NCI-H748 treated with DMSO at 0.1 percent for 48 hours (cell line): ENCODE results near the gene SESTD1.
"Not testable (repeated sequence)": the region's sequence is repeated elsewhere in the genome, so short reads cannot be mapped to it uniquely, and the experiment has no call there.

ENCODE experiments used
- DNase-seq: peaks from one replicate; lab custom pipeline; 2025; lab: John Stamatoyannopoulos, UW

The SESTD1 gene

GRCh38 chr2:179239195-179239594, 25.4 kb downstream of the SESTD1 start:
- no peak for DNase-seq

- DNase-seq, result no peak
These were observed 26.6 kb downstream of the SESTD1 start for GRCh38 chr2:179238027-179238426.

GRCh38 chr2:179237209-179237946, 27.3 kb downstream of the SESTD1 start:
- DNase-seq, result peak; percentile 34

- DNase-seq, result no peak
These were observed 29.0 kb downstream of the SESTD1 start for GRCh38 chr2:179235463-179236108.

GRCh38 chr2:179234658-179235240, 29.9 kb downstream of the SESTD1 start:
- DNase-seq, result no peak

GRCh38 chr2:179233626-179234430, 30.8 kb downstream of the SESTD1 start:
- no peak for DNase-seq

- DNase-seq, result no peak
These were observed 31.5 kb downstream of the SESTD1 start for GRCh38 chr2:179233083-179233490.

GRCh38 chr2:179226961-179227259, 37.7 kb downstream of the SESTD1 start:
- DNase-seq, result no peak

GRCh38 chr2:179226203-179226960, 38.2 kb downstream of the SESTD1 start:
- DNase-seq, result peak; percentile 98

- DNase-seq, result no peak
These were observed 40.3 kb downstream of the SESTD1 start for GRCh38 chr2:179224361-179224760.

GRCh38 chr2:179222076-179222475, 42.6 kb downstream of the SESTD1 start:
- no peak for DNase-seq

GRCh38 chr2:179218848-179219594, 45.6 kb downstream of the SESTD1 start:
- DNase-seq, result peak; percentile 75

GRCh38 chr2:179214671-179215070, 50.0 kb downstream of the SESTD1 start:
- DNase-seq, result not testable (repeated sequence)

GRCh38 chr2:179211355-179211754, 53.3 kb downstream of the SESTD1 start:
- DNase-seq, result no peak

- not testable (repeated sequence) for DNase-seq
These were observed 56.4 kb downstream of the SESTD1 start for GRCh38 chr2:179208277-179208676.

GRCh38 chr2:179207047-179207446, 57.6 kb downstream of the SESTD1 start:
- no peak for DNase-seq

GRCh38 chr2:179201869-179202268, 62.8 kb downstream of the SESTD1 start:
- DNase-seq, result no peak

- DNase-seq, result not testable (repeated sequence)
These were observed 68.6 kb downstream of the SESTD1 start for GRCh38 chr2:179195926-179196590.

- DNase-seq, result no peak
These were observed 69.5 kb downstream of the SESTD1 start for GRCh38 chr2:179195141-179195540.

- DNase-seq, result no peak
These were observed 70.8 kb downstream of the SESTD1 start for GRCh38 chr2:179193759-179194394.
